DOHH2 (cell line): ENCODE data around the gene MYADML2.

Source experiments
- H3F3A ChIP-seq: fragments of 200-600 bp; sonication (generic), shearing (Covaris generic); 2 replicates; pipeline ENCODE4 v1.6.0; 2016; ENCODE audit warnings: antibody characterized with exemption, mild to moderate bottlenecking; ENCODE audit not compliant: control insufficient read depth, insufficient read depth
- H3K27ac ChIP-seq: fragments of 200-600 bp; sonication (generic); 2 replicates; pipeline ENCODE4 v1.5.1; 2014; ENCODE audit warnings: low read depth, mild to moderate bottlenecking, low read length, moderate library complexity
- H3K27me3 ChIP-seq: fragments of 200-600 bp; sonication (generic); 2 replicates; pipeline ENCODE4 v1.6.1; 2014; ENCODE audit warnings: mild to moderate bottlenecking, low read length, mixed read lengths; ENCODE audit not compliant: control insufficient read depth
- H3K36me3 ChIP-seq: fragments of 200-600 bp; sonication (generic); 2 replicates; pipeline ENCODE4 v1.6.1; 2014; ENCODE audit warnings: mild to moderate bottlenecking, low read length, moderate library complexity, mixed read lengths; ENCODE audit not compliant: control insufficient read depth
- H3K4me1 ChIP-seq: fragments of 200-600 bp; sonication (generic); 2 replicates; pipeline ENCODE4 v1.6.1; 2014; ENCODE audit warnings: mild to moderate bottlenecking, low read length, mixed read lengths; ENCODE audit not compliant: control insufficient read depth
- H3K4me2 ChIP-seq: fragments of 200-600 bp; sonication (generic); 2 replicates; pipeline ENCODE4 v1.6.0; 2014; ENCODE audit warnings: mild to moderate bottlenecking, low read length, moderate library complexity
- H3K4me3 ChIP-seq: fragments of 200-600 bp; sonication (generic); 2 replicates; pipeline ENCODE4 v1.5.1; 2014; ENCODE audit warnings: mild to moderate bottlenecking, low read length, mixed read lengths
- H3K79me2 ChIP-seq: fragments of 200-600 bp; sonication (generic); 2 replicates; pipeline ENCODE4 v1.6.1; 2014; ENCODE audit warnings: mild to moderate bottlenecking, low read length, mixed read lengths; ENCODE audit not compliant: control insufficient read depth
- H3K9me2 ChIP-seq: fragments of 200-600 bp; sonication (generic); replicated peaks from 2 replicates; pipeline ENCODE4 v1.6.1; 2014; ENCODE audit warnings: mild to moderate bottlenecking, low read length, mixed read lengths; ENCODE audit not compliant: control insufficient read depth
- H3K9me3 ChIP-seq: fragments of 200-600 bp; sonication (generic); 2 replicates; pipeline ENCODE4 v1.6.1; 2014; ENCODE audit warnings: antibody characterized with exemption, low read length, mixed read lengths; ENCODE audit not compliant: control insufficient read depth, insufficient read depth
- H4K20me1 ChIP-seq: fragments of 200-600 bp; sonication (generic); 2 replicates; pipeline ENCODE4 v1.6.0; 2014; ENCODE audit warnings: low read depth, mild to moderate bottlenecking, antibody characterized with exemption, low read length, moderate library complexity; ENCODE audit not compliant: control insufficient read depth, insufficient read depth
- CTCF ChIP-seq: fragments of 200-600 bp; sonication (generic); IDR thresholded peaks from one replicate; pipeline ENCODE4 v1.5.1; 2014; ENCODE audit warnings: antibody characterized with exemption, mild to moderate bottlenecking, low read depth, low read length; ENCODE audit not compliant: poor library complexity, severe bottlenecking
- EZH2phosphoT487 ChIP-seq: fragments of 200-600 bp; sonication (generic); IDR thresholded peaks from 2 replicates; pipeline ENCODE4 v1.6.1; 2017; ENCODE audit warnings: borderline replicate concordance, mild to moderate bottlenecking, antibody characterized with exemption, low read length, moderate library complexity, mixed read lengths

MYADML2 gene

GRCh38 chr17:81914103-81914850, 32.8 kb downstream of the MYADML2 start:
- no peaks in the 10 kb centered on the region for H3K9me2 ChIP-seq
- no peaks in the 10 kb centered on the region for H3K9me3 ChIP-seq
- H3K4me2 ChIP-seq = no peak overlapping the region
- peaks cover 32% of the 10 kb centered on the region for H3K4me1 ChIP-seq
- no peaks in the 10 kb centered on the region for H3K27me3 ChIP-seq
- no peak overlapping the region for H3K27ac ChIP-seq
- H3K4me3 ChIP-seq = no peak overlapping the region
- peaks cover 23% of the 10 kb centered on the region; the same call in 1 of the 2 replicates for H4K20me1 ChIP-seq
- TF ChIP-seq CTCF = no peak
- no peak for TF ChIP-seq EZH2phosphoT487
- H3K79me2 ChIP-seq = peaks cover 51% of the 10 kb centered on the region
- H3F3A ChIP-seq = peaks cover 10% of the 10 kb centered on the region
- peaks cover 66% of the 10 kb centered on the region for H3K36me3 ChIP-seq

GRCh38 chr17:81913394-81914102, 33.5 kb downstream of the MYADML2 start:
- Histone ChIP-seq H3K4me3 (no peak overlapping the region), H3K4me1 (peaks cover 32% of the 10 kb centered on the region), H3K27me3 (no peaks in the 10 kb centered on the region), H3K4me2 (no peak overlapping the region), H3K9me3 (no peaks in the 10 kb centered on the region), H3K9me2 (no peaks in the 10 kb centered on the region), H3K27ac (no peak overlapping the region), H3K79me2 (peaks cover 51% of the 10 kb centered on the region), H3F3A (peaks cover 10% of the 10 kb centered on the region), H4K20me1 (peaks cover 23% of the 10 kb centered on the region; the same call in 1 of the 2 replicates), H3K36me3 (peaks cover 72% of the 10 kb centered on the region)
- TF ChIP-seq EZH2phosphoT487 = no peak
- TF ChIP-seq CTCF = no peak

DNA sequence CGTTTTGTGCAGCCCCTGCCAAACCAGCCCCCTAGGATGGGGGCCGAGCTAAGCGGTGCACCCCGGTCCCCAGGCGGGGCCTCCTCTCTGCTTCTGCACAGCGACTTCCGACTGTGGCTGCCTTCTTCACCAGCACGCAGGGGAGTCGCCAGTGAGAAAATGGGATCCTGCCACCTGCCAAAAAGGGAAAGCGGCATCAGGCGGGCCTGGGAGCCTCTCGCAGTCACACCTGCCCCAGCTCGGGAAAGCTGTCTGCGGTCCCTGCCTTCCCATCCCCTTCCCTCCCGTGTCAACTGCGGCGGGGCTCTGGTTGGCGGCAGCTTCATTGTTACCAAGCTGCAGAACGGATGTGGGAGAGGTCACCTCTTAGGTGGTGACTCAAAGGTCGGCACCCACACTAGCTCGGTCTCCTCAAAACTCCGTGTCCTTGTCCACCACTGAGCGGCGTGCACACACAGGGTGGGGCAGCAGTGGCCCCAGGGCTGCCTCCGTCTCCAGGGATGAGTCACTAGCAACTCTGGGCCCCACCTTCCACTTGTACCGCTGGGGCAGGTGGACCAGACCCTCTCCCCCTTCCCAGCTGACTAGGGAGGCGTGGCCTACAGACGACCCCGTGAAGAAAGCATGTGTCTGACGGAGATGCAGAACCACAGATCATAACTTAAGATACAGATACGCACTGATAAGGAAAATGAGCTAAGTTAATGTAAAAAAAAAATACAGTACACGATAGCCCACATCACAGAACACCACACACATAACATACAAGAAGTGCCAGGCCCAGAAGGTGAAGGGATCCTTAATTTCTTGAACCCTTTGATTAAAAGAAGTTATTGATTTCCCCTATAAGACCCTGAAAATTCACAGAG, 34.4 kb downstream of the MYADML2 start:
- Histone ChIP-seq H3F3A (peaks cover 10% of the 10 kb centered on the region), H3K27ac (no peak overlapping the region), H3K4me1 (peaks cover 27% of the 10 kb centered on the region), H3K79me2 (peaks cover 45% of the 10 kb centered on the region), H4K20me1 (peaks cover 23% of the 10 kb centered on the region; the same call in 1 of the 2 replicates), H3K4me2 (no peak overlapping the region), H3K9me3 (no peaks in the 10 kb centered on the region), H3K27me3 (no peaks in the 10 kb centered on the region), H3K9me2 (no peaks in the 10 kb centered on the region), H3K4me3 (no peak overlapping the region), H3K36me3 (peaks cover 80% of the 10 kb centered on the region)
- TF ChIP-seq CTCF (no peak), EZH2phosphoT487 (no peak)
